NCI-H1930 (cell line): Measurements from ENCODE around the gene NOTCH3.

Experiments used
- DNase-seq, 2 experiments: peaks; one replicate each; lab custom pipeline; 2025; lab: John Stamatoyannopoulos, UW

Gene NOTCH3

GRCh38 chr19:15123031-15123890 is 77.5 kb downstream of the NOTCH3 start:
- DNase-seq, result no peak

DNA sequence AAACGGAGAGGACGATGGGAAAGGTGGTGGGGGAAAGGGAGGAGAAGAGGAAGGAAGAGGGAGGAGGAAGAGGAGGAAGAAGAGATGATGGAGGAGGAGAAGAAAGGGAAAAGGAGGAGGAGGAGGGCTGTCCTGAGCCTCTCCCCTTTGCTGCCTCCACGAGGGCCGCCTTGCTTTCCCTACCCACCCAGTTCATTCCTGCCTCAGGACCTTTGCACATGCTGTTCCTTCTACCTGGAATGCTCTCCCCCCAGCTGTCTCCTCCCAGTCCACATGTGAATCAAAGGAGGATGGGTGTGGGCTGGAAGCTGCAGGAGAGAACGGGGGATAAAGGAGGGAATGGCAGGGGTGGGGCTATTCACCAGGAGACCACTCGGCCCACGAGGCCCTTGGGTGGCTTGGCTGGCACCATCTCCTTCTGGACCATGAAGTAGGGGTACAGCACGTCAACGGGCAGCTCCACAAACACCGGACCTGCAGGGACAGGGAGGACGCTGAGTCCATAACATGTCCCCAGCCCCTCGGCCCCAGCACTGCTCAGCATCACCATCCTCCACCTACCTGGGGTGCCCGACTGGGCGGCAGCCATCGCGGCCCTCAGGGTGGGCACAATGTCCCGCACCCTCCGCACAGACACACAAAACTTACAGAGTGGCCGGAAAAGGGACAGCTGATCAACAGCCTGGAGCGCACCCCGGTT is 78.3 kb downstream of the NOTCH3 start:
- DNase-seq, result no peak

DNA sequence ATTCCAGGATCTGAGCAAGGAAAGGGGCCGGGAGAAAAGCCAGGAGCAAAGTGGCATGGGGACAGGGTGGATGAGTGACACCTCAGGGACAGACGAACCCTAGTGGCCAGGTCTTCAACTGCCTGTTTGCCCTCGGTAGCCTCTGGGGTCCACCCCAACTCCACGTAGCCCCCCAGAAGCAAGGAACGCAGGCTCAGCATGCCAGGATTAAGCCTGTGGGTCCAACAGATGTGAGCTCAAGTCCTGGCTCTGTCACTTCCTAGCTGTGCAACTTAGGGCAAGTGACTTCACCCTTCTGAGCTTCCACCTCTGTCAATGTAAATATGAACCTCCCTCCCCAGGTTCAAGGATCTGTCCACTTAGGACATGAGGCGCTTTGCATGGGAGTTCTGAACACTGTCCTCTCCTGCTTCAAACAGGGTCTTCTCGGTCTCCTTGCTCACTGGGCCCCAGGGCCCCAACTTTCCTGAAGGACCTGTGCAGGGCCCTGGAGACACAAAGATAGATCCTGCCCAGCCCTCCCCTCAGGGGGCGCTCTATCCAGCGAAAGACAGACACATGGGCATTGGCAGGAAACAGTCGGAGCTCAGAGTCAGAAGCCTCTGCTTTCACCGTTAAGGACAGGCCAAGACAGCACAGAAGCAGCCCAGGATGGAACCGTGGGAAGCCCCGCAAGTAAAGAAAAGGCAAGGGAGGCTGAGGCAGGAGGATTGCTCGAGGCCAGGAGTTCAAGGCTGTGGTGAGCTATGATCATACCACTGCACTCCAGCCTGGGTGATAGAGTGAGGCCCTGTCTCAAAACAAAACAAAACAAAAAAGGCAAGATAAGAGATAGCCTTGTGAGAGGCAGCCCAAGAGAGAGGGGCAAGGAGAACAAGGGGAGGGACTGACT is 80.4 kb downstream of the NOTCH3 start:
- no peak for DNase-seq

GRCh38 chr19:15118789-15119494 is 81.9 kb downstream of the NOTCH3 start:
- DNase-seq, result no peak

DNA sequence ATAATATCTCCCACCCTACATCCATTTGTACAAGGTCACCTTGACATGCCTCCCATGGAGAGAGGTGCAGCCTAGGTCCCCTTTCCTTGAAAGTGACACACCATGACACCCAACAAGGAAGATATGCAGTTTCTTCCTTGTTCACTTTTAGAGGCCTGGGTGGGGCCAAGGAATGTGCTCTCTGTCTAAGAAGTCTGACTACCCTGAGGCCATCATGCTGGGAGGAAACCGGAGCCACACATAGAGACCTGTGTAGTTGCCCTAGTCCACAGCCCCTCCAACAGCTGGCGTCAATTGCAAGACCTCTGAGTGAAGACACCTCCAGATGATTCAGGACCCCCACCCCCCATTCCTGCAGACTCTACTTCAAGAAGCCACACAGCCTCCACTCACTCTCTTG is 82.5 kb downstream of the NOTCH3 start:
- no peak for DNase-seq

GRCh38 chr19:15116856-15117255 is 83.9 kb downstream of the NOTCH3 start:
- no peak for DNase-seq

DNA sequence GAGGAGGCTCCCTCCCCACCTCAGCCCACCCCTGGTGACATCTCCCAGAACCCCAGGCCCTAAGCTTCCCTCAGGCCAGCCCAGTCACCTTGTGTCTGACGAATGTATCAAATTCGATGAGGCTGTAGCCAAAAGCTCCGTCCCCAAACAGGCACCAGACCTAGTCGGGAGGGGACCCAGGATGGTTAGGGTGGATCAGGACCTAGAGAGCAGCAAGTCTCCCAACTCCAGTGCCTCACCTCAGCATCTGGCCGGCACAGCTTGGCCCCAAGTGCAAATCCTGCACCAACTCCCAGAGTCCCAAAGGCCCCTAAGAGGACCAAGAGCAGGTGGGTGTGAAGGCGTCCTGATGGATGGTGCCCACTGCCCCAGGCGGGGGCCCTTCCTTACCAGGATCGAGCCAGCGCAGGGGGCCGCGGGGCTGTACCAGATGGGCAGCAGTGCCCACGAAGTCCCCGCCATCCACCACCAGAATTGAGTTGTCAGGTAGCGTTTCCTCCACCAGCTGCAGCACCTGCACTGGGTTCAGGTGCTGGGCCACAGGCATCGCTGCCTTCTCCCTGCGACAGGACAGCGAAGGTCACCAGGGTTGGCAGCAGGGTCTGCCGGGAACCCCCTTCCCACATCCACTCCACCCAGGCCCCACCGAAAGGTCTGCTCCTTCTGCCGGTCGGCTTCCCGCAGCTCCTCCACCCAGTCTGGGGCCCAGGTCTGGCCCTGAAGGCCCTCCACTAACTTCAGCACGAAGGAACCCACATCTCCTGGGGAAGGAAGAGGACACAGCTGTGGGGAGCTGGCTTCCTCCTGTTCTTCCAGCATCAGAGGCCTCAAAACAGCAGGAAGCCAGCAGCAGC is 84.8 kb downstream of the NOTCH3 start:
- no peak for DNase-seq

DNA sequence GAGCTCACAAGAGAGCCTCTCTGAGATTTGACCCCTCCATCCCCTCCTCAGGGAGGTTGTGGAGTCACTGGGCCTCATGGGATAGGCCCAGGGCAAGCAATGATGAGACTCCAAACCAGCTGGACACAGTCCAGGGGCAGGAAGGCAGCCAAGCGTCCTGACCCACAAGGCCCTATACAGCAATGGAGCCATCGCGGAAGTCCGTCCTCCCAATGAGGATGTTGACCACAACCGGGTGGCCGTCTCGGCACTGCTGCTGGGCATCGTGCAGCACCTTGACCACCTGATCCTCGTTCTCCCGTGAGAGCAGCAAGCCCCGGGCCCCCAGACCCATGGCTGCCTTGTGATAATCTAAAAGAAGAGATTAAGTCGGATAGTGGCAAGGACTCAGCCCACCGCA is 85.7 kb downstream of the NOTCH3 start:
- DNase-seq, result no peak

DNA sequence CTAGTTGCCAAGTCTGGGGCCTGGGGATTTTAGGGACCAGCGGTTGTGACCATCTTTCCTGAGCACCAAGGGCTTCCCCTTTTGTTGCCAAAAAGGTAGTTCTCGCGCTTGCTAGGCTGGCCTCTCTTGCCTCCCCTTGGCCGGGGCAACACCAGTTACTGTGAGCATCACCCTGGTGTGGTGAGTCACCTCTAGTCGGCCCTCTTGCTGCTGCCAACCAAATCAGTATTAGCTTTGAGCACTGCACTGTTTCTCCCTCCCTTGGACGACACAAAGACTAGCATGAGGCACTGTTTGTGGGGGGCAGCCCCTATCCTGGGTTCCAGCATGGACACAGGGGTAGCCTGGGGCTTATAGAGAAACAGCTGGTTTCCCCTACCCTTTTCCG is 86.6 kb downstream of the NOTCH3 start:
- DNase-seq, result no peak

DNA sequence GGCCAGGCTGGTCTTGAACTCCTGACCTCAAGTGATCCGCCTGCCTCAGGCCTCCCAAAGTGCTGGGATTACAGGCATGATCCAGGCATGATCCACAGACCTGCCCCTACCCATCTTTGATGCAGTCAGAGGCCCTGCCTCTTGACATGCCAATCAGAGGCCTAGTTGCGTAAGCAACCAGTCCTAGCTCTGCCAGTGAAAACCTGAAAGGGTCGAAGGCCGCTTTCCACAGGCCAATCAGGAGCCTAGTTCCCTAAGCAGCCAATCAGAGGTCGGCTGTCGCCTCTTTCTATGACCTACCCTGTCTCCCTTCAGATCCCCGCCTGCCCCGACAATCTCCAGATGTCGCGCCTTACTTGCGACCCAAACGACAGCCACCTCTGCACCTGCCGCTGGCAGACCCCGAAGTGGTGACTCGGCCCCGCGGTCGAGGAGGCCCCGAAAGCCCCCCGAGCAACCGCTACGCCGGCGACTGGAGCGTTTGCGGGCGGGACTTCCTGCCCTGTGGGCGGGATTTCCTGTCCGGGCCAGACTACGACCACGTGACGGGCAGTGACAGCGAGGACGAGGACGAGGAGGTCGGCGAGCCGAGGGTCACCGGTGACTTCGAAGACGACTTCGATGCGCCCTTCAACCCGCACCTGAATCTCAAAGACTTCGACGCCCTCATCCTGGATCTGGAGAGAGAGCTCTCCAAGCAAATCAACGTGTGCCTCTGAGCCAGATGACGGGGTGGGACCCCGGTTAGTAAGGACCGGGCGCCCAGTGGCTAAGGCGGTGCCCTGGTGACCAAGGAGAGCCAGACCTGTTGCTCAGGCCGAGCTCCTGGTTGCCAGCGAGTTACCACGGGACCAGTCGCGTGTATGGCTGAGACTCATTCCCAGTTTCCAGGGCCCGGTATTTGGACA is 87.3 kb downstream of the NOTCH3 start:
- no peak for DNase-seq

DNA sequence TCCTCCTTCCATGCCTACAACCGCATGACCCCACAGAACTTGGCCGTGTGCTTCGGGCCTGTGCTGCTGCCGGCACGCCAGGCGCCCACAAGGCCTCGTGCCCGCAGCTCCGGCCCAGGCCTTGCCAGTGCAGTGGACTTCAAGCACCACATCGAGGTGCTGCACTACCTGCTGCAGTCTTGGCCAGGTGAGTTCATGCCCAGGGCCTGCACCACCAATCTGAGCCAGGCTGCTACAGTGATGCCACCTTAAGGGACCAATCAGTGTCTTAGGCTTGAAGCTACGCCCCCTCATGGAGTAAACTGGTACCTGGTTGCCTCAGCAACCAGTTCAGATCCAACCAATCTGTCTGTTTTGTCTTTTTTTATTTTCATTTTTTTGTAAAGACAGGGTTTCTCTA is 88.4 kb downstream of the NOTCH3 start:
- DNase-seq, result no peak

DNA sequence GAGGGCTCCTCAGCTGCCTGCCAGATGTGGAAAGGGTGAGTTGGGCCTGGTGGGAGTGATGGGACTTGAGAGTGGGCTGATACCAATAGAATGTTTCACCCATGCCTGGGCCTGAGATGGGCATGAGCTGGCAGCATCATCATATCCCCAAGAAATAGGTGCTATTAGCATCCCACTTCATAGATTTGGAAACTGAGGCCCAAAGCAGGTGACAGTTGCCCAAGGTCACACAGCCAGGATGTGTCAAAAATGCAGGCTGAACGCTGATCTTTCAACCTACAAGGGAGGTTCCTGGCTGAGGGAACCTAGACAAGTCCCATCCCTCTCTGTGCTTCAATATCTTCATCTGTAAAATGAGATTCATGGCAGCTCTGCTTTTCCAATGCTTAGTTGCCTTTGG is 89.0 kb downstream of the NOTCH3 start:
- DNase-seq, result no peak

GRCh38 chr19:15110418-15110815 is 90.4 kb downstream of the NOTCH3 start:
- no peak for DNase-seq

DNA sequence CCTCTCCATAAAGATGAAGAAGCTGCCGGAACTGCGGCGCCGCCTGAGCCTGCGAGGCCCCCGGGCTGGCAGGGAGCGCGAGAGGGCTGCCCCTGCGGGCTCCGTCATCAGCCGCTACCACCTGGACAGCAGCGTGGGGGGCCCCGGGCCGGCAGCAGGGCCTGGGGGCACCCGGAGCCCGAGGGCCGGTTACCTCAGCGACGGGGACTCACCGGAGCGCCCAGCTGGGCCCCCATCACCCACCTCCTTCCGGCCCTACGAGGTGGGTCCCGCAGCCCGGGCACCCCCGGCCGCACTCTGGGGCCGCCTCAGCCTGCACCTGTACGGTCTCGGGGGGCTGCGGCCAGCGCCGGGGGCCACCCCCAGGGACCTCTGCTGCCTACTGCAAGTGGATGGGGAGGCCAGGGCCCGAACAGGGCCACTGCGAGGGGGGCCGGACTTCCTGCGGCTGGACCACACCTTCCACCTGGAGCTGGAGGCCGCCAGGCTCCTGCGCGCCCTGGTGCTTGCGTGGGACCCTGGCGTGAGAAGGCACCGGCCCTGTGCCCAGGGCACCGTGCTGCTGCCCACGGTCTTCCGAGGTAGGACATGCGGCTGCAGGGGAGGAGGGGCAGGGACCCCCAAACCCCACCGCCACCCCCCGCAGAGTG is 90.9 kb downstream of the NOTCH3 start:
- no peak for DNase-seq
